Left forelimb (tissue), 1 donor: Measurements from ENCODE around the gene EVI5.
"Not testable (repeated sequence)": the region's sequence is repeated elsewhere in the genome, so short reads cannot be mapped to it uniquely, and the experiment has no call there.

Experiments used
- DNase-seq: peaks from one replicate; pipeline ENCODE4 v3.0.0-alpha.2; 2018; ENCODE audit warnings: low spot score

EVI5 gene

DNA sequence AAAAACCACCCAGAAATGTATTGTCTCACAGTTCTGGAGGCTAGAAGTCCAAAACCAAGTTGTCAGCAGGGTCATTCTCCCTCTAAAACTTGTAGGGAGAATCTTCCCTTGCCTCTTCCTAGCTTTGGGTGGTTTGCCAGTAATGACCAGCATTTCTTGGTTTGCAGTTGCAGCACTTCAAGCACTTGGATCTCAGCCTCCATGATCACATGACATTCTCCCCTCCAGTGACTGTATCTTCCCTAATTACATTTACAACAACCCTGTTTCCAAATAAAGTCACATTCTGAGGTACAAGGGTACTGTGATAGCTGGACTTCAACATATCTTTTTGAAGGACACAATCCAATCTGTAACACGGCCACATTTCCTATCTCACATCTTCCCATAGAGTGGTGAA lies 37.2 kb downstream of the EVI5 start:
- DNase-seq: no peak

GRCh38 chr1:92746255-92746654 lies 38.7 kb downstream of the EVI5 start:
- DNase-seq: not testable (repeated sequence)

GRCh38 chr1:92743221-92743620 lies 41.7 kb downstream of the EVI5 start:
- no peak for DNase-seq

DNA sequence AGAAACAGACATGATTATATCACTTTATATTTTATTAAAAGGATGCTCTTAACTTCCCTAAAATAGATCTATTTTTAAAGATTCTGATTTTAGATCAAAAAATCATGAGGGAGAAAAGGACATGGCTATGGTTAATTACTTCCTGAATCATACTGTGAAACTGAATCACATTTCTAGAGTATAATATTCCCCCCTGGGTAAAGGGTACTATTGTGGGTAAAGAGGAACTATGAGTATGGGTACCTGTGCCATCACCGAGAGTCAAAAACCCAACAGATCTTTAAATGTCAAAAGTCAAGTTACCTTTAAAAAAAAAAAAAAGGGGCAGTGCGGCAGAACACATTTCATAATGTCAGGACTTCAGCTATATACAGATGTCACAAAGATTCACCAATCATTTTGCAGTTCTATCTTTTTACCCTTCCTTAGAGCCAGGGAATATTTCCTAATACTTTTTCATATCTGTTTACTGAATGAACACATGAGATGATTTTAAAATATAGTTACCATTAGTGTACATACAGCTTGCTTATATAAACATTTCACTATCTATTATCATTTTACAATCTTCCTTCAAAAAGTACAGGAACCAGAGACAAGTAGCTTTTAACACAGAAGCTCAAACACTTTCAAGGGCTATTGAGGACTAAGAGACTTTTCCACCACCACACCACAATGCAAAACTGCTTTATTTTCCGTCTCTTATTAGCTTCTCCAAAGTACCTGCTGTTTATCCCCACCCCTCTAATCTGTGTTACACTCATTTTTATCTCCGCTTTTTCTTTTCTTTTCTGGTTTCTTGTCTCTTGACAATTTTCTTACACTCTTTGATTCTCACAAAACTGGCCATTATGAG lies 45.0 kb downstream of the EVI5 start:
- DNase-seq: no peak

- DNase-seq: no peak
Measured at GRCh38 chr1:92736395-92736794, 48.5 kb downstream of the EVI5 start.

DNA sequence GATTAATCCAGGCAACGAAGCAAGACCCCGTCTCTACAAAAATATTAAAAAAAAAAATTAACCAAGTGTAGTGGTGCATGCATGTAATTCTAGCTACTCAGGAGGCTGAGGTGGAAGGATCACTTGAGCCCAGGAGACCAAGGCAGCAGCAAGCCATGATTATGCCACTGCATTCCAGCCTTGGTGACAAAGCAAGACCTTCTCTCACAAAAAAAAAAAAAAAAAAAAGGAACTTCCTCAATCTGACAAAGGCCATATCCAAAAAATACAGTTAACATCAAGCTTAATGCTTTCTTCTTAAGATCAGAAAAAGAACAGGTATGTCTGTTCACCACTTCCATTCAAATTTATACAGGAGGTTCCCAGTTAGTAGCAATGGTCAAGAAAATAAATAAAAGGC lies 54.4 kb downstream of the EVI5 start:
- no peak for DNase-seq

- DNase-seq: no peak
Measured at GRCh38 chr1:92728697-92729096, 56.2 kb downstream of the EVI5 start.

DNA sequence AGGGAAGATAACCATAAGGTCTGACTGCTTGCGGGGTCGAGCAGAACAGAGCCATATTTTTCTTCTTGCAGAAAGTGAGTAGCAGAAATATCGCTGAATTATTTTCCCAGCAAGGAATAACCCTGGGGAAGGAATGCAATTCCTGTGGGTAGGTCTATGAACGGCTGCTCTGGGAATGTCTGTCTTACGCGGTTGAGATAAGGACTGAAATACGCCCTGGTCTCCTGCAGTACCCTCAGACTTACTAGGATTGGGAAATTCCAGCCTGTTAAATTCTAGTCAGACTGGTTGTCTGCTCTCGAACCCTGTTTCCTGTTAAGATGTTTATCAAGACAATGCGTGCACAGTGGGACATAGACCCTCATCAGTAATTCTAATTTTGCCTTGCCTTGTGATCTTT lies 61.2 kb downstream of the EVI5 start:
- DNase-seq: not testable (repeated sequence)

DNA sequence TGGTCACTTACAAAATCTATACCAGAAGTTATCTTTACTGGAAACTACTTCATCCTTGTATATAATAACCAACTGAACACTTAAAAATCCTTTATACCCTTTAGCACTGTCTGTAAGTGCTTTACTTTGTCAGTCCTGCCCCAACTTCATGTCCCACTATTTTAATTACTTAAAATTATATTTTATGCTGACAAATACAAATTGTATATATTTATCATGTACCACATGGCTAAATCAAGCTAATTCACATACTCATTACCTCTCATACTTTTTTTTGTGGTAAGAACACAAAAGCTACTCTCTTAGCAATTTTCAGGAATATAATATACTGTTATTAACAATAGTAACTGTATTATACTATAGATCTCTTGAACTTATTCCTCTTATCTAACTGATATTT lies 63.0 kb downstream of the EVI5 start:
- no peak for DNase-seq

DNA sequence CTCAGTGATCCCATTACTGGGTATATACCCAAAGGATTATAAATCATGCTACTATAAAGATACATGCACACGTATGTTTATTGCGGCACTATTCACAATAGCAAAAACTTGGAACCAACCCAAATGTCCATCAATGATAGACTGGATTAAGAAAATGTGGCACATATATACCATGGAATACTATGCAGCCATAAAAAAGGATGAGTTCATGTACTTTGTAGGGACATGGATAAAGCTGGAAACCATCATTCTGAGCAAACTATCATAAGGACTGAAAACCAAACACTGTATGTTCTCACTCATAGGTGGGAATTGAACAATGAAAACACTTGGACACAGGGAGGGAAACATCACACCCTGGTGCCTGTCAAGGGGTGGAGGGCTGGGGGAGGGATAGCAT lies 63.8 kb downstream of the EVI5 start:
- DNase-seq: not testable (repeated sequence)

DNA sequence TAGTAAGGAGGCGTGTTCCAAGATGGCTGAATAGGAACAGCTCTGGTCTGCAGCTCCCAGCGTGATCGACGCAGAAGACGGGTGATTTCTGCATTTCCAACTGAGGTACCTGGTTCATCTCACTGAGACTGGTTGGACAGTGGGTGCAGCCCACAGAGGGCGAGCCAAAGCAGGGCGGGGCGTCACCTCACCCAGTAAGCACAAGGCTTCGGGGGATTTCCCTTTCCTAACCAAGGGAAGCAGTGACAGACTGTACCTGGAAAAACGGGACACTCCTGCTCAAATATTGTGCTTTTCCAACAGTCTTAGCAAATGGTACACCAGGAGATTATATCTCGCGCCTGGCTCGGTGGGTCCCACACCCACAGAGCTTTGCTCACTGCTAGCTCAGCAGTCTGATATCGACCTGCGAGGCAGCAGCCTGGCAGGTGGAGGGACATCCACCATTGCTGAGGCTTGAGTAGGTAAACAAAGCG lies 69.4 kb downstream of the EVI5 start:
- DNase-seq: not testable (repeated sequence)

DNA sequence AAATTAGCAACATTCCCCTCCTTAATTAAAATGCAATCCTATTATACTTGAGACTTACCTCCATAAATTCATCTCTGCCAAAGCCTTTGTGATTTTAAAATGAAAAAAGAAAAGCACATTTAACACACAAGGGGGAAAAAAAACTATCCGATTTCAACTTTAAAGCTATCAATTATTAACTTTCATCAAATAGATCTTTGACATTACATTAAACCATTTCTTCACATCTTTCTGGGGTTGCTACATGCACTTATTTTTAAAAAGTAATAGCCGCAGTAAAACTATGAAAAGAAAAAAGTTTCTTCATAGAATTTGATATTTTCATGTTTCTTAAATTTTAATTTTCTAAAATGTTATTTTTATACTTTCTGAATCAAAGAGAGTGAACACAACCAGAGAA lies 71.0 kb downstream of the EVI5 start:
- no peak for DNase-seq

DNA sequence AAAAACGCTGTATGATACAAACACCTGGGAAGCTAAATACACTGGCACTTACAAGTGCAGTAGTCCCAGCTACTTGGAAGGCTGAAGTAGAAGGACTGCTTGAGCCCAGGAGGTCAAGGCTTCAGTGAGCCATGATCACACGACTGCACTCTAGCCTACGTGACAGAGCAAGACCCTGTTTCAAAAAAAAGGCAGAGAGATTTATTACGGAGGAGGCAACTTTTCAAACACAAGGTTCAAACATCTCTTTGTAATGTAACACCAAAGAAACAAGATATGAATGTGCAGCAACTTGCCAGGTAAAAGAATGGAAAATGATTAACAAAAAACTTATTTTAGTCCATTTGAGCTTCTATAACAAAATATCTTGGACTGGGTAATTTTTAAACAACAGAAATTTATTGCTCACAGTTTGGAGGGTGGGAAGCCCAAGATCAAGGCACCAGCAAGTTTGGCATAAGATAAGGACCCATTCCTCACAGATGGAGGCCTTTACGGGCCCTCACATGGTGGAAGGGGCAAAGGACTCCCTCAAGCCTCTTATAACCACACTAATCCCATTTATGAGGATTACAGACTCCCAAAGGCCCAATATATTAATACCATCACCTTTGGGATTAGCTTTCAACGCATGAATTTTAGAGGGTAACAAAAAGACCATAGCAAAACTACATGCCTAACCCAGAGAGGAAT lies 73.3 kb downstream of the EVI5 start:
- no peak for DNase-seq

GRCh38 chr1:92709738-92710137 lies 75.2 kb downstream of the EVI5 start:
- no peak for DNase-seq

DNA sequence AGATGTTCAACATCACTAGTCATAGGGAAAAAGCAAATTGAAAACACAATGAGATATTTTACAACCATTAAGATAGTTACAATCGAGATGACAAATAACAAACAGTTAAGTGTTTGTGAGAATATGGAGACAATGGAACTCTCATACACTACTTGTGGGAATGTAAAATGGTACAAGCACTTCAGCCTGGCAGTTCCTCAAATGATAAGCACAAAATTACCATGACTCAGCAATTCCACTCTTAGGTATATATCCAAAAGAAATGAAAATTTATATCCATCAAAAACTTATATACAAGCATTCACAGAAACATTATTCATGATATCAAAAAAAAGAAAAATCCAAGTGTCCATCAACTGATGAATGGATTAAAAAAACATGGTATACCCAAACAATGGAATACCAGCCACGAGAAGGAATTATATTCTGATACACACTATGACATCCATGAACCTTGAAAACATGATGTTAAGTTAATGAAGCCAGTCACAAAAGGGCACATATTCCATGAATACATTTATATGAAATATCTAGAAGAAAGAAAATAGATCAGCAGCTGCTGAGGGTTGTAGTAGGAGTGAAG lies 76.4 kb downstream of the EVI5 start:
- no peak for DNase-seq

GRCh38 chr1:92707709-92708108 lies 77.2 kb downstream of the EVI5 start:
- DNase-seq: no peak

DNA sequence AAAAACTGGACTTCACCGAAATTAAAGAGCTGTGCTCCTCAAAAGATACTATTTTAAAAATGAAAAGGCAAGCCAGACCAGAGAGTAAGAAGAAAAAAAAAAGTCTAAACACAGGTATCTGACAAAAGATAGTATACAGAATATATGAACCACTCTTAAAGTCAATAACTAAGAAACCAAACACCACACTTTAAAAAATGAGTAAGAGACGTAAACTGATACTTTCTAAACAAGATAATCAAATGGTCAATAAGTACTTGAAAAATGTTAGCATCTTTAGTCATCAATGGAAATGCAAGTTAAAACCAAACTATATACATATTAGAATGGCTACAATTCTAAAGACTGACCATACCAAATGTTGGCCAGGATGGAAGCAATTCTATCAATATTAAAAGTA lies 77.6 kb downstream of the EVI5 start:
- DNase-seq: no peak

DNA sequence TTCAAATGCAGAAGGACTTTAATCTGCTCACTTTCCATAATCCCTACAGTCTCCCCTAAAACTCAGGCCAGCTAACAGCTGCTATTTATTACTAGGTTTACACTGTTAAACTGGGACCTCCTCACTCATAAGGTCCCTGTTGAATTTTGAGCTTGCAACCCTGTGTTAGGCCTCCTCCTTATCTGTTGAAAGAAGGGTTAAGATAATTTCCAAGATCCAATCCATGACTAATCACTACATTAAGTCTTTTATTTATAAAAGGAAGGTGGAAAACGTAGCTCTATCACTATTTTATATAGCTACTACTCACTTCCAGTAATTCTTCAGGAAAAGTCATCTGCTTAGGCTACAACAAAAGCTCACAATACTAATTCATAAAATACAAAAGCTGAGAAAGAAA lies 79.5 kb downstream of the EVI5 start:
- no peak for DNase-seq

- no peak for DNase-seq
Measured at GRCh38 chr1:92701147-92701546, 83.8 kb downstream of the EVI5 start.

GRCh38 chr1:92698932-92699331 lies 86.0 kb downstream of the EVI5 start:
- DNase-seq: no peak

- DNase-seq: no peak
Measured at GRCh38 chr1:92695104-92695503, 89.8 kb downstream of the EVI5 start.

- DNase-seq: no peak
Measured at GRCh38 chr1:92691925-92692324, 93.0 kb downstream of the EVI5 start.
